ENCODE data around the gene TP63.

- TF ChIP-seq, protein P1, sequence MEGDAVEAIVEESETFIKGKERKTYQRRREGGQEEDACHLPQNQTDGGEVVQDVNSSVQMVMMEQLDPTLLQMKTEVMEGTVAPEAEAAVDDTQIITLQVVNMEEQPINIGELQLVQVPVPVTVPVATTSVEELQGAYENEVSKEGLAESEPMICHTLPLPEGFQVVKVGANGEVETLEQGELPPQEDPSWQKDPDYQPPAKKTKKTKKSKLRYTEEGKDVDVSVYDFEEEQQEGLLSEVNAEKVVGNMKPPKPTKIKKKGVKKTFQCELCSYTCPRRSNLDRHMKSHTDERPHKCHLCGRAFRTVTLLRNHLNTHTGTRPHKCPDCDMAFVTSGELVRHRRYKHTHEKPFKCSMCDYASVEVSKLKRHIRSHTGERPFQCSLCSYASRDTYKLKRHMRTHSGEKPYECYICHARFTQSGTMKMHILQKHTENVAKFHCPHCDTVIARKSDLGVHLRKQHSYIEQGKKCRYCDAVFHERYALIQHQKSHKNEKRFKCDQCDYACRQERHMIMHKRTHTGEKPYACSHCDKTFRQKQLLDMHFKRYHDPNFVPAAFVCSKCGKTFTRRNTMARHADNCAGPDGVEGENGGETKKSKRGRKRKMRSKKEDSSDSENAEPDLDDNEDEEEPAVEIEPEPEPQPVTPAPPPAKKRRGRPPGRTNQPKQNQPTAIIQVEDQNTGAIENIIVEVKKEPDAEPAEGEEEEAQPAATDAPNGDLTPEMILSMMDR (conservative IDR thresholded peaks at IDR 0.05; ENCODE audit: low read depth, low read length): no peak
- no peak for TF ChIP-seq EZH2 (IDR thresholded peaks at IDR 0.05; ENCODE audit: borderline replicate concordance, low read depth, low read length, poor library complexity, severe bottlenecking)
Measured at GRCh38 chr3:189683546-189684255, 52.5 kb downstream of the TP63 start.
